GM06990 (cell line): ENCODE results near the gene SPACA4.

Experiments
- DNase-seq: peaks from one replicate; pipeline ENCODE4 v3.0.0-alpha.2; 2011; ENCODE audit not compliant: insufficient read length; ENCODE audit errors: extremely low read depth
- H3K27me3 ChIP-seq: replicated peaks from 2 replicates; pipeline ENCODE4 v1.6.0; 2011; ENCODE audit warnings: low read length; ENCODE audit not compliant: control insufficient read depth, insufficient read depth
- H3K36me3 ChIP-seq: 2 replicates; pipeline ENCODE4 v1.5.1; 2011; ENCODE audit warnings: low read length; ENCODE audit not compliant: control insufficient read depth, insufficient read depth
- H3K4me3 ChIP-seq: replicated peaks from 2 replicates; pipeline ENCODE4 v1.5.1; 2011; ENCODE audit warnings: low read depth, mild to moderate bottlenecking, control low read depth, low read length
- TF ChIP-seq, protein P1 (sequence below): IDR thresholded peaks from 2 replicates; pipeline ENCODE4 v1.5.1; 2011; ENCODE audit warnings: low read length, control low read depth, mild to moderate bottlenecking, inconsistent platforms; ENCODE audit not compliant: insufficient read depth, poor library complexity, severe bottlenecking

SPACA4 gene

GRCh38 chr19:48613852-48614435 is 7.4 kb downstream of the SPACA4 start:
- TF ChIP-seq, protein P1, sequence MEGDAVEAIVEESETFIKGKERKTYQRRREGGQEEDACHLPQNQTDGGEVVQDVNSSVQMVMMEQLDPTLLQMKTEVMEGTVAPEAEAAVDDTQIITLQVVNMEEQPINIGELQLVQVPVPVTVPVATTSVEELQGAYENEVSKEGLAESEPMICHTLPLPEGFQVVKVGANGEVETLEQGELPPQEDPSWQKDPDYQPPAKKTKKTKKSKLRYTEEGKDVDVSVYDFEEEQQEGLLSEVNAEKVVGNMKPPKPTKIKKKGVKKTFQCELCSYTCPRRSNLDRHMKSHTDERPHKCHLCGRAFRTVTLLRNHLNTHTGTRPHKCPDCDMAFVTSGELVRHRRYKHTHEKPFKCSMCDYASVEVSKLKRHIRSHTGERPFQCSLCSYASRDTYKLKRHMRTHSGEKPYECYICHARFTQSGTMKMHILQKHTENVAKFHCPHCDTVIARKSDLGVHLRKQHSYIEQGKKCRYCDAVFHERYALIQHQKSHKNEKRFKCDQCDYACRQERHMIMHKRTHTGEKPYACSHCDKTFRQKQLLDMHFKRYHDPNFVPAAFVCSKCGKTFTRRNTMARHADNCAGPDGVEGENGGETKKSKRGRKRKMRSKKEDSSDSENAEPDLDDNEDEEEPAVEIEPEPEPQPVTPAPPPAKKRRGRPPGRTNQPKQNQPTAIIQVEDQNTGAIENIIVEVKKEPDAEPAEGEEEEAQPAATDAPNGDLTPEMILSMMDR: no peak
- Histone ChIP-seq H3K36me3 (peaks cover 35% of the 10 kb centered on the region), H3K4me3 (no peak overlapping the region), H3K27me3 (no peaks in the 10 kb centered on the region)
- DNase-seq: no peak

DNA sequence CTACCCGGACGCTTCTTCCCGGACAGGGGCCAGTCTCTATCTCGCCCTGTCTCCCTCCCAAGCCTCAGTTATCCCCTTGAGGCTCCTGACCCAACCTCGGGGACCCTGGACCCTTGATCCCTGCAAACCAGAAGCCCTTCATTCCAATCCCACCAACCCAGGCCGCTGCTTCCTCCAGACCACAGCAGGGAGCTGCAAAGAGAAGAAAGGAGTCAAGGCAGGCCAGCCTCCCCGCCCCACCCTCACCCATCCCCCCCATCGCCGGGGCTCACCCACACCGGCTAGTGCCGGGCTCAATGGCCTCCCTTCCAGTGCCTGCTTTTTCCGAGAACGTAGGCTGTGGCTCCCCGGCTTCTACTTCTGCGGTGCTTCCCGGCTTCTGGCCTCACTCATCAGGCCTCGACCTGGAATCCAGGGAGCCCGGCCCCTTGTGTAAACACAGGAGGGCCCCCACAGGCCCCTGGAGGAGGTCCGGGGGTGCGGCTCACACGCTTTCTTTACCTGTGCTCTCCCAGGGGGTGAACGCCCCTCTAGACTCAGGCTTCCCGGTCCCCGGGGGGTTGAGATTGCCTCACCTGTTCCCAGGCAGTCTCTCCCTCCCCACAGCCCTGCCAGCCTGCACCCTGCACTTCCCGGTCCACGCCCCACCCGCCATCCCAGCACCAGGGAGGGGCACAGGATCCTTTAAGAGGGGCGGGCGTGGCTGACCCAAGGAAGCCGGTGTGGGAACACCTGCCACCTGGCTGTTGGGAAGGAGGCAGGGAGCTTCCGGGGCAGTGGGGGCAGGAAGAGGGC is 8.1 kb downstream of the SPACA4 start, which contains the start of gene FAM83E:
TSS of gene FAM83E (minus strand) at position 641 of the 795 bp plus-strand sequence. CDS start 1,704 bp downstream, outside the sequence.
- H3K4me3 ChIP-seq: no peak within 1 kb of the TSS
- H3K27me3 ChIP-seq: no peaks in the 10 kb centered on the region
- H3K36me3 ChIP-seq: peaks cover 35% of the 10 kb centered on the region
- DNase-seq: no peak
- TF ChIP-seq, protein P1: no peak

GRCh38 chr19:48615231-48616040 is 8.9 kb downstream of the SPACA4 start:
- Histone ChIP-seq H3K27me3 (no peaks in the 10 kb centered on the region), H3K4me3 (no peak overlapping the region), H3K36me3 (peaks cover 35% of the 10 kb centered on the region)
- DNase-seq: no peak
- TF ChIP-seq, protein P1: no peak

- H3K4me3 ChIP-seq: no peak overlapping the region
- H3K36me3 ChIP-seq: peaks cover 35% of the 10 kb centered on the region
- no peaks in the 10 kb centered on the region for H3K27me3 ChIP-seq
- no peak for DNase-seq
- TF ChIP-seq, protein P1: no peak
These were observed 9.5 kb downstream of the SPACA4 start for GRCh38 chr19:48616041-48616436.

- TF ChIP-seq, protein P1: no peak
- Histone ChIP-seq H3K27me3 (no peaks in the 10 kb centered on the region), H3K4me3 (peak overlapping the region; percentile 77), H3K36me3 (peaks cover 35% of the 10 kb centered on the region)
- no peak for DNase-seq
These were observed 10.0 kb downstream of the SPACA4 start for GRCh38 chr19:48616491-48617056.
